Endodermal cell (in vitro differentiated cells): ENCODE results near the gene MAD2L1BP. TPM values are rescaled to one million over a fixed set of nuclear protein-coding genes. Genes with fewer than 3 reads are reported as not detected.

Experiments used
- DNase-seq: peaks from one replicate; pipeline ENCODE4 v3.0.0-alpha.2; 2017
- H3K27ac ChIP-seq: 2 replicates; pipeline ENCODE4 v1.5.1; 2013; ENCODE audit warnings: mild to moderate bottlenecking, low read depth, low read length, moderate library complexity
- H3K27me3 ChIP-seq: 2 replicates; pipeline ENCODE4 v1.6.1; 2013; ENCODE audit warnings: mild to moderate bottlenecking, low read length, moderate library complexity; ENCODE audit not compliant: insufficient read depth, control insufficient read depth, poor library complexity, severe bottlenecking
- H3K36me3 ChIP-seq: 2 replicates; pipeline ENCODE4 v1.7.0; 2013; ENCODE audit warnings: mild to moderate bottlenecking, low read length, moderate library complexity; ENCODE audit not compliant: control insufficient read depth, insufficient read depth
- H3K4me1 ChIP-seq: one replicate; pipeline ENCODE4 v1.7.0; 2013; ENCODE audit warnings: low read length; ENCODE audit not compliant: control insufficient read depth, insufficient read depth
- H3K4me3 ChIP-seq: 2 replicates; pipeline ENCODE4 v1.5.1; 2013; ENCODE audit warnings: mild to moderate bottlenecking, low read length, moderate library complexity
- H3K9ac ChIP-seq: 2 replicates; pipeline ENCODE4 v1.6.1; 2013; ENCODE audit warnings: mild to moderate bottlenecking, low read length, moderate library complexity; ENCODE audit not compliant: poor library complexity, severe bottlenecking; ENCODE audit errors: extremely low read depth
- H3K9me3 ChIP-seq: 2 replicates; pipeline ENCODE4 v1.6.1; 2013; ENCODE audit warnings: mild to moderate bottlenecking, low read length, moderate library complexity; ENCODE audit not compliant: control insufficient read depth
- H3K27ac Mint-ChIP-seq: 2 replicates; pipeline ENCODE4 v1.8.0; 2020; ENCODE audit warnings: mixed read lengths
- H3K27me3 Mint-ChIP-seq: 2 replicates; pipeline ENCODE4 v1.8.0; 2021; ENCODE audit warnings: mild to moderate bottlenecking, mixed read lengths; ENCODE audit not compliant: insufficient read depth
- H3K36me3 Mint-ChIP-seq: 2 replicates; pipeline ENCODE4 v1.8.0; 2020; ENCODE audit warnings: low read depth, mixed read lengths
- H3K4me1 Mint-ChIP-seq: 2 replicates; pipeline ENCODE4 v1.8.0; 2020; ENCODE audit warnings: mixed read lengths
- H3K4me3 Mint-ChIP-seq: 2 replicates; pipeline ENCODE4 v1.8.0; 2020; ENCODE audit warnings: mild to moderate bottlenecking, moderate library complexity, mixed read lengths
- H3K9me3 Mint-ChIP-seq: 2 replicates; pipeline ENCODE4 v1.8.0; 2020; ENCODE audit warnings: mild to moderate bottlenecking, mixed read lengths
- CTCF ChIP-seq: fragments of 200-600 bp; sonication (generic); conservative IDR thresholded peaks from 2 replicates; pipeline ENCODE4 v1.5.0; 2021; ENCODE audit warnings: antibody characterized with exemption, mild to moderate bottlenecking
- WGBS, 2 experiments: methylation state at CpG; one replicate each; pipeline versions ENCODE4 v1.1.5 to v1.1.7; 2013; ENCODE audit warnings: missing lambda C conversion rate in 2 of 2, mixed read lengths in 1 of 2; ENCODE audit not compliant: insufficient coverage in 1 of 2, insufficient read length in 1 of 2; 5-methylcytosine and 5-hydroxymethylcytosine counted together
- total RNA-seq, 2 donors: library from RNA; stranded (reverse); fragmentation: NEBNext Ultra II Directional in 1 of 2; extraction: Animal tissue kit (Norgen Biotek cat#: 25700) in 1 of 2; gene quantifications; 2 replicates in 1 of 2; 3 replicates in 1 of 2; pipeline ENCODE4 v1.2.1, GENCODE V29; 2021

Gene MAD2L1BP
- total RNA-seq, 2 donors from 2014 or later, result 32.7 to 41.5 TPM

- peaks cover 72% of the 10 kb centered on the region for H3K36me3 ChIP-seq
- H3K4me1 ChIP-seq, result no peaks in the 10 kb centered on the region
- Mint-ChIP-seq H3K36me3 (peaks cover 65% of the 10 kb centered on the region), H3K4me3 (no peak overlapping the region), H3K27ac (no peak overlapping the region), H3K27me3 (no peaks in the 10 kb centered on the region), H3K9me3 (no peaks in the 10 kb centered on the region), H3K4me1 (peaks cover 24% of the 10 kb centered on the region)
- no peak for TF ChIP-seq CTCF
- H3K27ac ChIP-seq, result no peak overlapping the region
- no peaks in the 10 kb centered on the region for H3K27me3 ChIP-seq
- H3K9me3 ChIP-seq, result no peaks in the 10 kb centered on the region
- 93 to 100% methylated on average over 5 to 7 of the region's 7 CpGs for WGBS, 2 experiments
- no peak overlapping the region for H3K9ac ChIP-seq
- no peak overlapping the region for H3K4me3 ChIP-seq
- DNase-seq, result no peak
Observed at GRCh38 chr6:43624786-43625288, 10.8 kb upstream of the MAD2L1BP start.

- Mint-ChIP-seq H3K27me3 (no peaks in the 10 kb centered on the region), H3K9me3 (no peaks in the 10 kb centered on the region), H3K4me1 (peaks cover 28% of the 10 kb centered on the region), H3K4me3 (no peak overlapping the region), H3K27ac (peak overlapping the region; percentile 64), H3K36me3 (peaks cover 63% of the 10 kb centered on the region)
- Histone ChIP-seq H3K9me3 (no peaks in the 10 kb centered on the region), H3K27ac (no peak overlapping the region), H3K9ac (no peak overlapping the region), H3K4me3 (no peak overlapping the region), H3K36me3 (peaks cover 67% of the 10 kb centered on the region), H3K27me3 (no peaks in the 10 kb centered on the region), H3K4me1 (no peaks in the 10 kb centered on the region)
- TF ChIP-seq CTCF, result no peak
- 94 to 95% methylated on average over 10 to 16 of the region's 16 CpGs for WGBS, 2 experiments
- DNase-seq, result no peak
Observed at GRCh38 chr6:43625393-43625992, 10.1 kb upstream of the MAD2L1BP start.

DNA sequence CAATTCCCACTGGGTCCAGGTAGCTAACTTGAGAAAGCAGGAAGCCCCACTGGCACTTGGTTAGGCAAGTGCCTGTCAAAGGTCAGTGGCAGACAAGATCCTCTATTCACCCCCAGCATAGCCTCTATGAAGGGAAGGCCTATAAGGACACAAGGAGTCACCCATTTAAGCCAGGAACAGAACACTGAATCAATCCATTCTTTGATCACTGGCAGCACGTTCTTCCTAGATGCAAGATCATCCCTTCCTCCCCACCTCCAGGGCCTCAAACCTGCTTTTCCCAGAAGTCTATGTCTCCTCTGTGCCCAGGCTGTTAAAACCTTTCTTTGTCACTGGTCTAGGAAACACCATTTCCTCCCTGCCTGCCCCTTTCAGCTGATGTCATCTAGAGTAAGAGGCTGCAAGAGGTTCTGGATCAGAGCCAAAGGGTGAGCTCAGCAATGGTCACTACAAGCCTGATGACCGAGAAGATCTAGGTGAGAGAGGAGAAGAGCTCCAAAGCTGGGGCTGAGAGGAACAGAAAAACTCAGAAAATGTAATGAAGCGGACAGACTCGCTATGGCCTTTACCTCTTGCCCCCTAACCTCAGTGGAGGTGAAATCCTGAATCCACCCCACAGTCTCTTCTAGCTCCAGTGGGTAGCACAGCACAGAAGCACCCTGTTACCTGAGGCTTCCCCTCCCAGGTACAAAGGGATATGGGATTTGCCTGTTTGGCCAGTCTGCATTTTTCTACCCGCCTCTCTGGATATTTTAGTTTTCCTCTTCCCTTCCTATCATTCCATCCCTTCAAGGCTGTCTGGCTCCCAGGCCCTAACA, 8.4 kb upstream of the MAD2L1BP start:
- Histone ChIP-seq H3K9ac (no peak overlapping the region), H3K4me1 (no peaks in the 10 kb centered on the region), H3K27ac (no peak overlapping the region), H3K4me3 (peak overlapping the region; percentile 25), H3K36me3 (peaks cover 49% of the 10 kb centered on the region), H3K9me3 (no peaks in the 10 kb centered on the region), H3K27me3 (no peaks in the 10 kb centered on the region)
- Mint-ChIP-seq H3K27ac (peak overlapping the region; percentile 4), H3K4me1 (peaks cover 29% of the 10 kb centered on the region), H3K9me3 (no peaks in the 10 kb centered on the region), H3K36me3 (peaks cover 46% of the 10 kb centered on the region), H3K4me3 (peak overlapping the region; percentile 80), H3K27me3 (no peaks in the 10 kb centered on the region)
- TF ChIP-seq CTCF, result no peak
- DNase-seq, result no peak
- WGBS, 2 experiments, result 89 to 100% methylated on average over 4 to 5 of the region's 5 CpGs
